A172 (cell line): ENCODE data around the gene CD2AP. TPM values are rescaled to one million over a fixed set of nuclear protein-coding genes. Genes with fewer than 3 reads are reported as not detected.
"Not testable (repeated sequence)": the region's sequence is repeated elsewhere in the genome, so short reads cannot be mapped to it uniquely, and the experiment has no call there.

Source experiments
- DNase-seq: peaks from one replicate; pipeline ENCODE4 v3.0.0-alpha.2; 2015; ENCODE audit warnings: low spot score
- total RNA-seq: library from RNA; depleted of rRNA; stranded (reverse); fragments of >200 nt; shearing (Covaris generic); gene quantifications from 2 replicates; pipeline ENCODE4 v1.2.3, GENCODE V29; 2014

The CD2AP gene
- total RNA-seq, 1 experiment from 2014 or later, result 18.0 TPM

GRCh38 chr6:47634210-47635047 lies 156.8 kb downstream of the CD2AP start:
- DNase-seq, result no peak

- no peak for DNase-seq
These were observed 169.1 kb downstream of the CD2AP start for GRCh38 chr6:47646689-47647088.

GRCh38 chr6:47647188-47647587 lies 169.6 kb downstream of the CD2AP start:
- DNase-seq, result no peak

- not testable (repeated sequence) for DNase-seq
These were observed 170.0 kb downstream of the CD2AP start for GRCh38 chr6:47647626-47648025.

GRCh38 chr6:47648031-47648430 lies 170.4 kb downstream of the CD2AP start:
- no peak for DNase-seq

GRCh38 chr6:47650553-47651432 lies 173.2 kb downstream of the CD2AP start:
- DNase-seq, result no peak

GRCh38 chr6:47651505-47651944 lies 173.9 kb downstream of the CD2AP start:
- DNase-seq, result peak; percentile 16

- no peak for DNase-seq
These were observed 176.1 kb downstream of the CD2AP start for GRCh38 chr6:47653706-47654105.

- no peak for DNase-seq
These were observed 176.7 kb downstream of the CD2AP start for GRCh38 chr6:47654255-47654654.

- peak; percentile 80 for DNase-seq
These were observed 178.4 kb downstream of the CD2AP start for GRCh38 chr6:47655719-47656595.

- DNase-seq, result no peak
These were observed 184.4 kb downstream of the CD2AP start for GRCh38 chr6:47661960-47662359.

GRCh38 chr6:47663462-47664216 lies 186.1 kb downstream of the CD2AP start:
- no peak for DNase-seq

GRCh38 chr6:47665112-47665511 lies 187.5 kb downstream of the CD2AP start:
- no peak for DNase-seq

- DNase-seq, result no peak
These were observed 192.3 kb downstream of the CD2AP start for GRCh38 chr6:47669684-47670513.

- no peak for DNase-seq
These were observed 193.3 kb downstream of the CD2AP start for GRCh38 chr6:47670851-47671250.

- no peak for DNase-seq
These were observed 194.2 kb downstream of the CD2AP start for GRCh38 chr6:47671777-47672176.

GRCh38 chr6:47672816-47673215 lies 195.2 kb downstream of the CD2AP start:
- DNase-seq, result no peak

GRCh38 chr6:47674673-47675072 lies 197.1 kb downstream of the CD2AP start:
- DNase-seq, result no peak
